ENCODE measurements around the gene PTPRC. TPM values are rescaled to one million over a fixed set of nuclear protein-coding genes. Genes with fewer than 3 reads are reported as not detected.
A peak's percentile ranks its signal among the peaks of the same experiment; 100 is the strongest.

The PTPRC gene
- total RNA-seq, 1 experiment from 2014 or later, result 0.16 TPM

GRCh38 chr1:198672124-198672523 lies 33.3 kb downstream of the PTPRC start:
- no peak for DNase-seq (ENCODE audit: low read depth)

GRCh38 chr1:198674009-198674408 lies 35.2 kb downstream of the PTPRC start:
- no peak for DNase-seq (ENCODE audit: low read depth)

GRCh38 chr1:198676253-198676652 lies 37.4 kb downstream of the PTPRC start:
- no peak for DNase-seq (ENCODE audit: low read depth)

- DNase-seq (ENCODE audit: low read depth), result no peak
Observed at GRCh38 chr1:198677027-198677426, 38.2 kb downstream of the PTPRC start.

GRCh38 chr1:198677871-198678270 lies 39.0 kb downstream of the PTPRC start:
- no peak for DNase-seq (ENCODE audit: low read depth)

GRCh38 chr1:198678301-198678836 lies 39.5 kb downstream of the PTPRC start:
- DNase-seq (ENCODE audit: low read depth), result no peak

GRCh38 chr1:198678901-198679329 lies 40.1 kb downstream of the PTPRC start:
- no peak for DNase-seq (ENCODE audit: low read depth)

- DNase-seq (ENCODE audit: low read depth), result no peak
Observed at GRCh38 chr1:198679535-198680173, 40.8 kb downstream of the PTPRC start.

GRCh38 chr1:198680174-198680875 lies 41.5 kb downstream of the PTPRC start:
- no peak for DNase-seq (ENCODE audit: low read depth)

- no peak for DNase-seq (ENCODE audit: low read depth)
Observed at GRCh38 chr1:198681252-198681651, 42.4 kb downstream of the PTPRC start.

GRCh38 chr1:198681831-198682759 lies 43.3 kb downstream of the PTPRC start:
- DNase-seq (ENCODE audit: low read depth), result peak; percentile 94

- DNase-seq (ENCODE audit: low read depth), result no peak
Observed at GRCh38 chr1:198682850-198683249, 44.0 kb downstream of the PTPRC start.

- DNase-seq (ENCODE audit: low read depth), result no peak
Observed at GRCh38 chr1:198683449-198683848, 44.6 kb downstream of the PTPRC start.

GRCh38 chr1:198686069-198686728 lies 47.4 kb downstream of the PTPRC start:
- DNase-seq (ENCODE audit: low read depth), result peak; percentile 36

GRCh38 chr1:198687429-198687828 lies 48.6 kb downstream of the PTPRC start:
- DNase-seq (ENCODE audit: low read depth), result no peak

- DNase-seq (ENCODE audit: low read depth), result no peak
Observed at GRCh38 chr1:198691063-198691462, 52.2 kb downstream of the PTPRC start.

- no peak for DNase-seq (ENCODE audit: low read depth)
Observed at GRCh38 chr1:198693321-198693720, 54.5 kb downstream of the PTPRC start.

GRCh38 chr1:198694542-198694941 lies 55.7 kb downstream of the PTPRC start:
- no peak for DNase-seq (ENCODE audit: low read depth)

GRCh38 chr1:198696211-198696610 lies 57.4 kb downstream of the PTPRC start:
- no peak for DNase-seq (ENCODE audit: low read depth)

GRCh38 chr1:198699167-198700015 lies 60.6 kb downstream of the PTPRC start:
- no peak for DNase-seq (ENCODE audit: low read depth)

Measured in HT1080 (cell line).